ENCODE measurements around the gene ABO. TPM values are rescaled to one million over a fixed set of nuclear protein-coding genes. Genes with fewer than 3 reads are reported as not detected.
"Not testable (repeated sequence)": the region's sequence is repeated elsewhere in the genome, so short reads cannot be mapped to it uniquely, and the experiment has no call there.

ABO gene
- total and polyA plus RNA-seq, 2 donors from 2014 or later: 25.0 to 29.0 TPM

DNA sequence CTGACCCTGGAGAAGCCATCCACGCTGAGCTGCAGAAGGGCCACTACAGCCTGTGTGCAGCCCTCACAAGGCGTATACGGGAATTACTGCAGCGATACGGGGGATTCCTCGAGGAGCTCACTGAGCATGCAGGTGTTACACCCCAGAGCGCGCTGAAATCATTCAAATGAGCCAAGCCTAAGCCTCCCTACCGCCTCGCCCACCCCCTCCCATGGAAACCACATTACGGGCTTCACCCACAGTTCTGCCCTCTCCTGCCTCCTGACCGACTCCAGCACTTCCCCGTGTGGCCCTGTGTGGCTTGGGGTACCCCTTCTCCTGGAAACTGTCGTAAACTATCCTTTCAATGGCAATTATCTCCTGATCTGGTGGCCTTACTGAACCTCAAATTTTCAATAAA is 47.7 kb upstream of the ABO start:
- Histone ChIP-seq H3K4me3 (ENCODE audit: low read length in 3 of 3) (no peak overlapping the region), H3K4me1 (ENCODE audit: control insufficient read depth in 2 of 3, insufficient read depth in 2 of 3, low read depth in 1 of 3, low read length in 3 of 3) (no peaks in the 10 kb centered on the region), H3K27me3 (ENCODE audit: control insufficient read depth, insufficient read depth, low read length) (no peaks in the 10 kb centered on the region), H3K27ac (ENCODE audit: low read depth in 2 of 2, low read length in 2 of 2) (no peak overlapping the region), H3K9ac (ENCODE audit: low read length in 3 of 3) (no peak overlapping the region), H3K36me3 (ENCODE audit: control insufficient read depth in 2 of 3, insufficient read depth in 3 of 3, low read length in 3 of 3) (no peaks in the 10 kb centered on the region), H3K9me3 (ENCODE audit: control insufficient read depth in 2 of 3, insufficient read depth in 1 of 3, low read length in 3 of 3) (no peaks in the 10 kb centered on the region)
- DNase-seq: peak in 1 of 5 donors; percentile 31
- FAIRE-seq: no peak
- TF ChIP-seq, protein P1, sequence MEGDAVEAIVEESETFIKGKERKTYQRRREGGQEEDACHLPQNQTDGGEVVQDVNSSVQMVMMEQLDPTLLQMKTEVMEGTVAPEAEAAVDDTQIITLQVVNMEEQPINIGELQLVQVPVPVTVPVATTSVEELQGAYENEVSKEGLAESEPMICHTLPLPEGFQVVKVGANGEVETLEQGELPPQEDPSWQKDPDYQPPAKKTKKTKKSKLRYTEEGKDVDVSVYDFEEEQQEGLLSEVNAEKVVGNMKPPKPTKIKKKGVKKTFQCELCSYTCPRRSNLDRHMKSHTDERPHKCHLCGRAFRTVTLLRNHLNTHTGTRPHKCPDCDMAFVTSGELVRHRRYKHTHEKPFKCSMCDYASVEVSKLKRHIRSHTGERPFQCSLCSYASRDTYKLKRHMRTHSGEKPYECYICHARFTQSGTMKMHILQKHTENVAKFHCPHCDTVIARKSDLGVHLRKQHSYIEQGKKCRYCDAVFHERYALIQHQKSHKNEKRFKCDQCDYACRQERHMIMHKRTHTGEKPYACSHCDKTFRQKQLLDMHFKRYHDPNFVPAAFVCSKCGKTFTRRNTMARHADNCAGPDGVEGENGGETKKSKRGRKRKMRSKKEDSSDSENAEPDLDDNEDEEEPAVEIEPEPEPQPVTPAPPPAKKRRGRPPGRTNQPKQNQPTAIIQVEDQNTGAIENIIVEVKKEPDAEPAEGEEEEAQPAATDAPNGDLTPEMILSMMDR (IDR thresholded peaks at IDR 0.05; ENCODE audit: borderline replicate concordance, extremely low read depth, insufficient read depth): no peak
- intact Hi-C loops (cut with DNase I): no loop called here

GRCh38 chr9:133321411-133321935 is 46.5 kb upstream of the ABO start:
- DNase-seq (peak in 1 of 5 donors; percentile 37), FAIRE-seq (no peak)
- no peak overlapping the region for H3K9ac ChIP-seq (ENCODE audit: low read length in 3 of 3)
- no peaks in the 10 kb centered on the region for H3K27me3 ChIP-seq (ENCODE audit: control insufficient read depth, insufficient read depth, low read length)
- TF ChIP-seq, protein P1 (IDR thresholded peaks at IDR 0.05; ENCODE audit: borderline replicate concordance, extremely low read depth, insufficient read depth): no peak
- no peak overlapping the region for H3K4me3 ChIP-seq (ENCODE audit: low read length in 3 of 3)
- no peaks in the 10 kb centered on the region for H3K9me3 ChIP-seq (ENCODE audit: control insufficient read depth in 2 of 3, insufficient read depth in 1 of 3, low read length in 3 of 3)
- no peaks in the 10 kb centered on the region for H3K4me1 ChIP-seq (ENCODE audit: control insufficient read depth in 2 of 3, insufficient read depth in 2 of 3, low read depth in 1 of 3, low read length in 3 of 3)
- intact Hi-C loops (cut with DNase I): no loop called here
- H3K36me3 ChIP-seq (ENCODE audit: control insufficient read depth in 2 of 3, insufficient read depth in 3 of 3, low read length in 3 of 3): no peaks in the 10 kb centered on the region
- no peak overlapping the region for H3K27ac ChIP-seq (ENCODE audit: low read depth in 2 of 2, low read length in 2 of 2)

DNA sequence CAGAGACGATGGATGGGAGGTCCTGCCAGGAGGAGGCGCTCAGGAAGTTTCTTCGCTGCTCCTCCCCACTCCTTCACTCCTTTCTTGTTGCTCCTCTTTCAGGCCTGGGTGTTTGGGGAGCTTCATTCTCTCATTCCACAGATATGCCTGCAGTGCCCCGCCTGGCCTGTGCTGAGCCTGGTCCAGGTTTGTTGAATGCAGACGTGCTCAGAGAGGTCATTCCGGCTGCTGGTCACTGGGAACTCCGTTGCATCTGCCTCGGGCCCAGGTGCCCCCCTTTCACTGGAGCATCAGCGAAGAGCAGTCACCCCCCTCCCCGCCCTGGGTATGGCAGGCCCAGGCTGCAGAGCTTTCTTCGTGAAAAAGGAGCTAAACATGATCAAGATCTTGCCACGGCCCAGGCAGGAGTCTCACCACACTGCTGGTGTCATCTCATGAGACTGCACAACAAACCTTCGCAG is 45.5 kb upstream of the ABO start:
- H3K4me3 ChIP-seq (ENCODE audit: low read length in 3 of 3): no peak overlapping the region
- no peak overlapping the region for H3K27ac ChIP-seq (ENCODE audit: low read depth in 2 of 2, low read length in 2 of 2)
- TF ChIP-seq, protein P1 (IDR thresholded peaks at IDR 0.05; ENCODE audit: borderline replicate concordance, extremely low read depth, insufficient read depth): no peak
- H3K27me3 ChIP-seq (ENCODE audit: control insufficient read depth, insufficient read depth, low read length): no peaks in the 10 kb centered on the region
- DNase-seq: peak in 1 of 5 donors; percentile 39
- intact Hi-C loops (cut with DNase I): no loop called here
- H3K9ac ChIP-seq (ENCODE audit: low read length in 3 of 3): no peak overlapping the region
- H3K36me3 ChIP-seq (ENCODE audit: control insufficient read depth in 2 of 3, insufficient read depth in 3 of 3, low read length in 3 of 3): no peaks in the 10 kb centered on the region
- FAIRE-seq: no peak
- no peaks in the 10 kb centered on the region for H3K4me1 ChIP-seq (ENCODE audit: control insufficient read depth in 2 of 3, insufficient read depth in 2 of 3, low read depth in 1 of 3, low read length in 3 of 3)
- H3K9me3 ChIP-seq (ENCODE audit: control insufficient read depth in 2 of 3, insufficient read depth in 1 of 3, low read length in 3 of 3): no peaks in the 10 kb centered on the region

GRCh38 chr9:133317551-133317950 is 42.5 kb upstream of the ABO start:
- FAIRE-seq; H3K4me3 ChIP-seq (ENCODE audit: low read length in 3 of 3): not testable (repeated sequence)

More at GRCh38 chr9:133317551-133317950, 42.5 kb upstream of the ABO start:
- H3K36me3 ChIP-seq (ENCODE audit: control insufficient read depth in 2 of 3, insufficient read depth in 3 of 3, low read length in 3 of 3); H3K9ac ChIP-seq (ENCODE audit: low read length in 3 of 3); H3K27me3 ChIP-seq (ENCODE audit: control insufficient read depth, insufficient read depth, low read length); intact Hi-C loops (cut with DNase I); H3K27ac ChIP-seq (ENCODE audit: low read depth in 2 of 2, low read length in 2 of 2); H3K9me3 ChIP-seq (ENCODE audit: control insufficient read depth in 2 of 3, insufficient read depth in 1 of 3, low read length in 3 of 3); H3K4me1 ChIP-seq (ENCODE audit: control insufficient read depth in 2 of 3, insufficient read depth in 2 of 3, low read depth in 1 of 3, low read length in 3 of 3): not testable (repeated sequence)
- peak in 1 of 5 donors; percentile 30 for DNase-seq
